GM21367 (cell line): ENCODE measurements around the gene ZNF366.

Experiments used
- ATAC-seq: cut with Tn5 transposase; IDR thresholded peaks from one replicate; pipeline ENCODE4 v1.9.1; 2021; ENCODE audit not compliant: unreplicated experiment

Gene ZNF366

GRCh38 chr5:72465601-72466563 is 41.3 kb downstream of the ZNF366 start:
- peak; percentile 75 for ATAC-seq

GRCh38 chr5:72465066-72465465 is 42.1 kb downstream of the ZNF366 start:
- ATAC-seq = peak; percentile 25

GRCh38 chr5:72464071-72464470 is 43.1 kb downstream of the ZNF366 start:
- no peak for ATAC-seq

GRCh38 chr5:72463449-72464052 is 43.7 kb downstream of the ZNF366 start:
- ATAC-seq = no peak

GRCh38 chr5:72460413-72460812 is 46.8 kb downstream of the ZNF366 start:
- ATAC-seq = no peak

- no peak for ATAC-seq
Measured at GRCh38 chr5:72459913-72460312, 47.3 kb downstream of the ZNF366 start.

GRCh38 chr5:72459089-72459661 is 48.0 kb downstream of the ZNF366 start:
- ATAC-seq = no peak

GRCh38 chr5:72458407-72458806 is 48.8 kb downstream of the ZNF366 start:
- no peak for ATAC-seq

GRCh38 chr5:72457491-72457890 is 49.7 kb downstream of the ZNF366 start:
- no peak for ATAC-seq

- ATAC-seq = no peak
Measured at GRCh38 chr5:72456391-72457074, 50.7 kb downstream of the ZNF366 start.

GRCh38 chr5:72455476-72455875 is 51.7 kb downstream of the ZNF366 start:
- no peak for ATAC-seq

GRCh38 chr5:72454996-72455395 is 52.2 kb downstream of the ZNF366 start:
- no peak for ATAC-seq

- no peak for ATAC-seq
Measured at GRCh38 chr5:72453246-72453775, 53.9 kb downstream of the ZNF366 start.

GRCh38 chr5:72452515-72453245 is 54.5 kb downstream of the ZNF366 start:
- ATAC-seq = no peak

GRCh38 chr5:72451741-72452505 is 55.3 kb downstream of the ZNF366 start:
- ATAC-seq = peak; percentile 74

- no peak for ATAC-seq
Measured at GRCh38 chr5:72448368-72448767, 58.8 kb downstream of the ZNF366 start.

GRCh38 chr5:72447751-72448150 is 59.5 kb downstream of the ZNF366 start:
- ATAC-seq = no peak

- no peak for ATAC-seq
Measured at GRCh38 chr5:72445969-72446368, 61.2 kb downstream of the ZNF366 start.

- ATAC-seq = no peak
Measured at GRCh38 chr5:72443883-72444282, 63.3 kb downstream of the ZNF366 start.
